ENCODE measurements around the gene EMC10.

DNA sequence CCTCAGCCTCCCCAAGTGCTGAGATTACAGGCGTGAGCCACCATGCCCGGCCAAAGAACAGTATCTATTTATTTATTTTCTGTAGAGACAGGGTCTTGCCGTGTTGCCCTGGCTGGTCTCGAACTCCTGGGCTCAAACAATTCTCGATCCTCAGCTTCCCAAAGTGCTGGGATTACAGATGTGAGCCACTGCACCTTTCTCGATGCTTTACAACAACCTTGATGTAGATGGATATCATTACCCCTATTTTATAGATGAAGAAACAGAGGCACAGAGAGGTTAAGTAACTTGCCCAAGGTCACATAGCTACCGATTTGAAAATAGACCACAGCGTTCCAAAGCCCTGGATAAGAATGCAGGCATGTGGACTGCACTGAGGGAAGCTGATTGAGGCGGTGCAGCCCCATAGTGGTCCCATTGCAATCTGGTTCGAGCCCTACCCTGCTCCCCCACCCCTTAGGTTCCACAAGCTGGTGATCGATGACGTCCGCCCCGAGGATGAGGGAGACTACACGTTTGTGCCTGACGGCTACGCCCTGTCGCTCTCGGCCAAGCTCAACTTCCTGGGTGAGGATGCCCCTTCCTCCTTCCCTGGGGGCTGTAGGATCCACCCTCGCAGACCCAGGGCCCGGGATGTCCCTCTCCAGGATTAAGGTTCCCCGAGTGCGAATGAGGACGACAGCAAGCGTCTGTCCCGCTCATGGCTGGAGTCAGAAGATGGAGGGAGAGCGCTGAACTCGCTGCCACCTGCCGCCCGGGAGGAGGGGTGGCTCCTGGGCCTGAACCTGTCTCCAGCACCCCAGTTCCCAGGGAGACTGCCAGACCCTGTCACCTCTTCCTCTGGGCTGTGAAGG, 25.7 kb upstream of the EMC10 start:
- TF ChIP-seq, protein P1, sequence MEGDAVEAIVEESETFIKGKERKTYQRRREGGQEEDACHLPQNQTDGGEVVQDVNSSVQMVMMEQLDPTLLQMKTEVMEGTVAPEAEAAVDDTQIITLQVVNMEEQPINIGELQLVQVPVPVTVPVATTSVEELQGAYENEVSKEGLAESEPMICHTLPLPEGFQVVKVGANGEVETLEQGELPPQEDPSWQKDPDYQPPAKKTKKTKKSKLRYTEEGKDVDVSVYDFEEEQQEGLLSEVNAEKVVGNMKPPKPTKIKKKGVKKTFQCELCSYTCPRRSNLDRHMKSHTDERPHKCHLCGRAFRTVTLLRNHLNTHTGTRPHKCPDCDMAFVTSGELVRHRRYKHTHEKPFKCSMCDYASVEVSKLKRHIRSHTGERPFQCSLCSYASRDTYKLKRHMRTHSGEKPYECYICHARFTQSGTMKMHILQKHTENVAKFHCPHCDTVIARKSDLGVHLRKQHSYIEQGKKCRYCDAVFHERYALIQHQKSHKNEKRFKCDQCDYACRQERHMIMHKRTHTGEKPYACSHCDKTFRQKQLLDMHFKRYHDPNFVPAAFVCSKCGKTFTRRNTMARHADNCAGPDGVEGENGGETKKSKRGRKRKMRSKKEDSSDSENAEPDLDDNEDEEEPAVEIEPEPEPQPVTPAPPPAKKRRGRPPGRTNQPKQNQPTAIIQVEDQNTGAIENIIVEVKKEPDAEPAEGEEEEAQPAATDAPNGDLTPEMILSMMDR (IDR thresholded peaks at IDR 0.05; ENCODE audit: low read depth, low read length, poor library complexity, severe bottlenecking): no peak
- no peak for TF ChIP-seq EZH2phosphoT487 (IDR thresholded peaks at IDR 0.05; ENCODE audit: borderline replicate concordance, low read length)
